Neural cell (in vitro differentiated cells): Measurements from ENCODE around the gene NEU3. TPM values are rescaled to one million over a fixed set of nuclear protein-coding genes. Genes with fewer than 3 reads are reported as not detected.
"Not testable (repeated sequence)": the region's sequence is repeated elsewhere in the genome, so short reads cannot be mapped to it uniquely, and the experiment has no call there.

Experiments used
- H2AFZ ChIP-seq: fragments of 200-600, 300-800 bp; sonication (generic), shearing (Covaris generic); 2 replicates; pipeline ENCODE4 v1.6.0; 2014; ENCODE audit warnings: low read depth, mild to moderate bottlenecking, antibody characterized with exemption, low read length, moderate library complexity
- H3F3A ChIP-seq: fragments of 200-600 bp; shearing (Covaris generic); 2 replicates; pipeline ENCODE4 v1.6.1; 2016; ENCODE audit warnings: mild to moderate bottlenecking, moderate library complexity, mixed read lengths, antibody characterized with exemption, low read length; ENCODE audit not compliant: insufficient read depth, poor library complexity, severe bottlenecking
- H3K27ac ChIP-seq: fragments of 200-600, 300-800 bp; sonication (generic), shearing (Covaris generic); 2 replicates; pipeline ENCODE4 v1.5.1; 2014; ENCODE audit warnings: mild to moderate bottlenecking, low read length, moderate library complexity
- H3K27me3 ChIP-seq: fragments of 300-800, 200-600 bp; sonication (generic), shearing (Covaris generic); 2 replicates; pipeline ENCODE4 v1.6.0; 2014; ENCODE audit warnings: mild to moderate bottlenecking, low read depth, low read length, moderate library complexity; ENCODE audit not compliant: insufficient read depth
- H3K36me3 ChIP-seq: fragments of 300-800, 200-600 bp; sonication (generic), shearing (Covaris generic); 2 replicates; pipeline ENCODE4 v1.5.1; 2014; ENCODE audit warnings: mild to moderate bottlenecking, antibody characterized with exemption, low read length, moderate library complexity; ENCODE audit not compliant: insufficient read depth
- H3K4me2 ChIP-seq: fragments of 300-800, 200-600 bp; sonication (generic), shearing (Covaris generic); 2 replicates; pipeline ENCODE4 v1.6.0; 2014; ENCODE audit warnings: mild to moderate bottlenecking, low read length
- H3K4me3 ChIP-seq: fragments of 300-800, 200-600 bp; sonication (generic), shearing (Covaris generic); 2 replicates; pipeline ENCODE4 v1.5.1; 2014; ENCODE audit warnings: mild to moderate bottlenecking, low read length, moderate library complexity
- H3K79me2 ChIP-seq: fragments of 200-600 bp; shearing (Covaris generic); replicated peaks from 2 replicates; pipeline ENCODE4 v1.6.0; 2014; ENCODE audit warnings: mild to moderate bottlenecking, low read length, moderate library complexity; ENCODE audit not compliant: insufficient read depth
- H3K9ac ChIP-seq: fragments of 300-800, 200-600 bp; sonication (generic), shearing (Covaris generic); 2 replicates; pipeline ENCODE4 v1.6.1; 2016; ENCODE audit warnings: mild to moderate bottlenecking, low read length, mixed read lengths
- H3K9me2 ChIP-seq: fragments of 200-600 bp; shearing (Covaris generic); 2 replicates; pipeline ENCODE4 v1.6.1; 2016; ENCODE audit warnings: mild to moderate bottlenecking, low read length, mixed read lengths; ENCODE audit not compliant: insufficient read depth
- H3K9me3 ChIP-seq: fragments of 200-600, 300-800 bp; sonication (generic), shearing (Covaris generic); 2 replicates; pipeline ENCODE4 v1.6.1; 2016; ENCODE audit warnings: mild to moderate bottlenecking, mixed run types, low read length, moderate library complexity, mixed read lengths
- H4K20me1 ChIP-seq: fragments of 200-600 bp; shearing (Covaris generic); 2 replicates; pipeline ENCODE4 v1.6.1; 2016; ENCODE audit warnings: mild to moderate bottlenecking, mixed run types; ENCODE audit not compliant: insufficient read depth
- CTCF ChIP-seq: fragments of 450-650 bp; IDR thresholded peaks from 2 replicates; pipeline ENCODE4 v1.5.1; 2014; ENCODE audit warnings: antibody characterized with exemption, mild to moderate bottlenecking, moderate library complexity; ENCODE audit not compliant: poor library complexity, severe bottlenecking
- EP300 ChIP-seq: fragments of 450-650 bp; conservative IDR thresholded peaks from 2 replicates; pipeline ENCODE4 v1.6.1; 2014; ENCODE audit warnings: antibody characterized with exemption, mild to moderate bottlenecking, moderate library complexity; ENCODE audit not compliant: poor library complexity, severe bottlenecking
- EZH2 ChIP-seq: fragments of 200-600, 300-800 bp; shearing (Covaris generic), sonication (generic); IDR thresholded peaks from 2 replicates; pipeline ENCODE4 v1.6.1; 2014; ENCODE audit warnings: antibody characterized with exemption, low read length, borderline replicate concordance, mild to moderate bottlenecking; ENCODE audit not compliant: insufficient read depth, poor library complexity, severe bottlenecking
- POLR2AphosphoS5 ChIP-seq: IDR thresholded peaks from 2 replicates; pipeline ENCODE4 v1.6.1; 2012
- RAD21 ChIP-seq: fragments of 450-650 bp; conservative IDR thresholded peaks from 2 replicates; pipeline ENCODE4 v1.6.1; 2014; ENCODE audit warnings: antibody characterized with exemption, mild to moderate bottlenecking, moderate library complexity
- REST ChIP-seq: IDR thresholded peaks from 2 replicates; pipeline ENCODE4 v1.6.1; 2012; ENCODE audit warnings: borderline replicate concordance
- SMC3 ChIP-seq: fragments of 450-650 bp; conservative IDR thresholded peaks from 2 replicates; pipeline ENCODE4 v1.6.1; 2014; ENCODE audit warnings: antibody characterized with exemption, mild to moderate bottlenecking, moderate library complexity; ENCODE audit not compliant: poor library complexity
- TAF1 ChIP-seq: IDR thresholded peaks from 2 replicates; pipeline ENCODE4 v1.6.1; 2012; ENCODE audit warnings: low read depth
- polyA plus RNA-seq: library from polyadenylated mRNA; depleted of rRNA; stranded (reverse); fragments of >200 nt; gene quantifications from 2 replicates; pipeline ENCODE4 v1.2.3, GENCODE V29; 2014

The NEU3 gene
- polyA plus RNA-seq, 1 donor from 2014 or later = 16.9 TPM

GRCh38 chr11:74989260-74989638 lies 516 bp downstream of the NEU3 start:
- no peaks in the 10 kb centered on the region for H3F3A ChIP-seq
- H2AFZ ChIP-seq = peak overlapping the region; percentile 41
- H3K27me3 ChIP-seq = no peaks in the 10 kb centered on the region

GRCh38 chr11:74990150-74990549 lies 1.4 kb downstream of the NEU3 start:
- H3K4me2 ChIP-seq, H3K27ac ChIP-seq, H3K9me2 ChIP-seq, H4K20me1 ChIP-seq, H3K9me3 ChIP-seq, H3K9ac ChIP-seq, H3F3A ChIP-seq, H3K27me3 ChIP-seq, H3K36me3 ChIP-seq, H3K79me2 ChIP-seq, H2AFZ ChIP-seq: not testable (repeated sequence)
- H3K4me3 ChIP-seq = peak overlapping the region; percentile 86

More at GRCh38 chr11:74989260-74989638, 516 bp downstream of the NEU3 start:
- H3K79me2 ChIP-seq = no peaks in the 10 kb centered on the region
- H4K20me1 ChIP-seq = no peaks in the 10 kb centered on the region
- H3K9me3 ChIP-seq = no peaks in the 10 kb centered on the region
- peak overlapping the region; percentile 56 for H3K4me2 ChIP-seq
- H3K9ac ChIP-seq = peak overlapping the region; percentile 71
- H3K36me3 ChIP-seq = peaks cover 5% of the 10 kb centered on the region
- H3K27ac ChIP-seq = peak overlapping the region; percentile 27
- peak overlapping the region; percentile 86 for H3K4me3 ChIP-seq
- no peak for TF ChIP-seq POLR2AphosphoS5
- peak; percentile 2 for TF ChIP-seq REST
- no peaks in the 10 kb centered on the region for H3K9me2 ChIP-seq

GRCh38 chr11:74990941-74991340 lies 2.2 kb downstream of the NEU3 start:
- H3K79me2 ChIP-seq = no peaks in the 10 kb centered on the region
- H4K20me1 ChIP-seq = no peaks in the 10 kb centered on the region
- no peaks in the 10 kb centered on the region for H3K9me2 ChIP-seq
- H3K27ac ChIP-seq = no peak overlapping the region
- no peaks in the 10 kb centered on the region for H3F3A ChIP-seq
- peaks cover 5% of the 10 kb centered on the region for H3K36me3 ChIP-seq
- TF ChIP-seq TAF1 (no peak), RAD21 (no peak), SMC3 (no peak), POLR2AphosphoS5 (no peak), EZH2 (no peak), EP300 (no peak), REST (no peak), CTCF (no peak)
- no peak overlapping the region for H3K9ac ChIP-seq
- no peak overlapping the region for H2AFZ ChIP-seq
- H3K4me3 ChIP-seq = no peak overlapping the region
- no peaks in the 10 kb centered on the region for H3K9me3 ChIP-seq
- H3K4me2 ChIP-seq = no peak overlapping the region
- H3K27me3 ChIP-seq = no peaks in the 10 kb centered on the region
